Neuronal stem cell (in vitro differentiated cells): ENCODE results near the gene ZC3HAV1.
"Not testable (repeated sequence)": the region's sequence is repeated elsewhere in the genome, so short reads cannot be mapped to it uniquely, and the experiment has no call there.

ENCODE experiments used
- DNase-seq: peaks from one replicate; pipeline ENCODE4 v3.0.0-alpha.2; 2013; ENCODE audit warnings: low spot score
- H2AFZ ChIP-seq: one replicate; pipeline ENCODE4 v1.6.1; 2013; ENCODE audit warnings: mild to moderate bottlenecking, low read length, inconsistent platforms
- H2AK5ac ChIP-seq: 2 replicates; pipeline ENCODE4 v1.6.1; 2013; ENCODE audit warnings: low read depth, mild to moderate bottlenecking, inconsistent platforms, low read length, moderate library complexity, mixed read lengths
- H2BK120ac ChIP-seq: 2 replicates; pipeline ENCODE4 v1.6.1; 2013; ENCODE audit warnings: low read depth, mild to moderate bottlenecking, inconsistent platforms, low read length, moderate library complexity, mixed read lengths
- H2BK12ac ChIP-seq: one replicate; pipeline ENCODE4 v1.6.1; 2013; ENCODE audit warnings: low read length, inconsistent platforms
- H2BK15ac ChIP-seq: 2 replicates; pipeline ENCODE4 v1.6.1; 2013; ENCODE audit warnings: mild to moderate bottlenecking, low read length, inconsistent platforms, mixed read lengths
- H2BK5ac ChIP-seq: one replicate; pipeline ENCODE4 v1.6.1; 2013; ENCODE audit warnings: inconsistent platforms, mild to moderate bottlenecking, low read length, moderate library complexity
- H3K14ac ChIP-seq: one replicate; pipeline ENCODE4 v1.6.1; 2013; ENCODE audit warnings: low read length, inconsistent platforms
- H3K18ac ChIP-seq: 2 replicates; pipeline ENCODE4 v1.6.1; 2013; ENCODE audit warnings: low read length, inconsistent platforms
- H3K23ac ChIP-seq: 2 replicates; pipeline ENCODE4 v1.6.1; 2013; ENCODE audit warnings: low read depth, mild to moderate bottlenecking, mixed read lengths, low read length, inconsistent platforms; ENCODE audit not compliant: poor library complexity
- H3K27ac ChIP-seq: replicated peaks from 3 replicates; pipeline ENCODE4 v1.5.1; 2013; ENCODE audit warnings: low read length, inconsistent platforms
- H3K27me3 ChIP-seq, 3 experiments: 2 replicates each; pipeline ENCODE4 v1.6.1; 2013; ENCODE audit warnings: low read length in 3 of 3, mild to moderate bottlenecking in 2 of 3, inconsistent platforms in 1 of 3, low read depth in 1 of 3, mixed read lengths in 1 of 3, moderate library complexity in 1 of 3; ENCODE audit not compliant: control insufficient read depth in 3 of 3, insufficient read depth in 3 of 3
- H3K36me3 ChIP-seq, 2 donors: replicated peaks in 1 of 2; 2 replicates each; pipeline ENCODE4 v1.6.1; 2013; ENCODE audit warnings: low read length in 2 of 2; ENCODE audit not compliant: control insufficient read depth in 2 of 2, insufficient read depth in 2 of 2
- H3K4ac ChIP-seq: 2 replicates; pipeline ENCODE4 v1.6.1; 2013; ENCODE audit warnings: inconsistent platforms, mild to moderate bottlenecking, low read length, moderate library complexity
- H3K4me1 ChIP-seq, 2 donors: 1 replicate in 1 of 2; 2 replicates in 1 of 2; pipeline ENCODE4 v1.6.1; 2013; ENCODE audit warnings: low read length in 2 of 2, low read depth in 1 of 2; ENCODE audit not compliant: control insufficient read depth in 2 of 2, insufficient read depth in 1 of 2
- H3K4me2 ChIP-seq: one replicate; pipeline ENCODE4 v1.6.1; 2013; ENCODE audit warnings: mild to moderate bottlenecking, low read length, inconsistent platforms; ENCODE audit not compliant: insufficient read depth, poor library complexity, severe bottlenecking
- H3K4me3 ChIP-seq, 2 donors: 2 replicates each; pipeline ENCODE4 v1.5.1; 2013; ENCODE audit warnings: low read length in 2 of 2, mild to moderate bottlenecking in 2 of 2, inconsistent platforms in 1 of 2, moderate library complexity in 1 of 2
- H3K79me1 ChIP-seq: one replicate; pipeline ENCODE4 v1.6.1; 2013; ENCODE audit warnings: low read depth, mild to moderate bottlenecking, inconsistent platforms, low read length, moderate library complexity
- H3K9ac ChIP-seq: one replicate; pipeline ENCODE4 v1.6.1; 2013; ENCODE audit warnings: mild to moderate bottlenecking, low read depth, low read length, inconsistent platforms; ENCODE audit not compliant: poor library complexity
- H3K9me3 ChIP-seq, 2 donors: replicated peaks in 1 of 2; 2 replicates each; pipeline versions ENCODE3 to v1.6.1; 2013; ENCODE audit warnings: low read length in 2 of 2, mild to moderate bottlenecking in 2 of 2, inconsistent platforms in 1 of 2, low read depth in 1 of 2, mixed read lengths in 1 of 2, moderate library complexity in 1 of 2; ENCODE audit not compliant: control insufficient read depth in 2 of 2, insufficient read depth in 1 of 2
- H4K8ac ChIP-seq: one replicate; pipeline ENCODE4 v1.6.1; 2013; ENCODE audit warnings: low read depth, mild to moderate bottlenecking, inconsistent platforms, low read length, moderate library complexity
- H4K91ac ChIP-seq: one replicate; pipeline ENCODE4 v1.6.1; 2013; ENCODE audit warnings: low read length, low read depth, mild to moderate bottlenecking, inconsistent platforms; ENCODE audit not compliant: poor library complexity
- WGBS, 2 donors: extraction: QIAGEN DNeasy Blood & Tissue Kit; methylation state at CpG; one replicate each; pipeline ENCODE4 v1.1.7; 2013; ENCODE audit warnings: missing lambda C conversion rate in 2 of 2, mixed read lengths in 1 of 2; ENCODE audit not compliant: insufficient read length in 2 of 2, insufficient replicate concordance in 1 of 2; ENCODE audit errors: extremely low coverage in 2 of 2; 5-methylcytosine and 5-hydroxymethylcytosine counted together

Gene ZC3HAV1

DNA sequence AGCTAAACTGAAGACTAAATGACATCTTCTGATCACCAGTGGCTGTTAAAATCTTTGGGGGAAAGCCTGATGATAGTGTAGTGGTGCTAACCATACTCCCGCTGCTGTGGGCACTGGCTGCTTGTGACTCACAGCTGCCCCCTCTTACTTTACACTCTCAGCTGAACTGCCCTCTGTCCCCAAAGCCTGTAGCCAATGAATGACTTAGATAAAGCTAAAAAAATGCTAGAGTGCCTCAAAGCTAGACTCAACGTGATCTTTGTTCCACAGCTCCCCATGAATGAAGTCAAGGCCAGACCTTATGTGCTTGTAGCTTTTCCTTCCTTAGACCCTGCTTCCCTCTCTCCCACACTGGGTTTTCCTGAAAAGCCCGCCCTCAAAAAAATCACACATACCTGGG, 80.2 kb downstream of the ZC3HAV1 start:
- Histone ChIP-seq H2BK120ac (no peak overlapping the region), H2BK5ac (no peak overlapping the region), H3K36me3 (peaks cover 0 to 13% of the 10 kb centered on the region in 2 donors), H2AK5ac (no peak overlapping the region), H3K9me3 (peaks cover 0 to under 1% of the 10 kb centered on the region in 2 donors), H3K9ac (no peak overlapping the region), H3K14ac (no peak overlapping the region), H3K4me2 (no peak overlapping the region), H3K4me3 (no peak overlapping the region), H3K79me1 (no peaks in the 10 kb centered on the region), H4K91ac (no peak overlapping the region), H3K27me3 (peaks cover 0 to 11% (median 0%) of the 10 kb centered on the region in 3 experiments), H3K23ac (no peak overlapping the region), H2BK12ac (no peak overlapping the region), H2AFZ (no peak overlapping the region), H2BK15ac (no peak overlapping the region), H3K27ac (no peak overlapping the region), H4K8ac (no peak overlapping the region), H3K18ac (no peak overlapping the region), H3K4me1 (no peaks in the 10 kb centered on the region), H3K4ac (no peak overlapping the region)
- no CpG with 5 or more reads among the region's 3 CpGs for WGBS, 2 donors
- no peak for DNase-seq

DNA sequence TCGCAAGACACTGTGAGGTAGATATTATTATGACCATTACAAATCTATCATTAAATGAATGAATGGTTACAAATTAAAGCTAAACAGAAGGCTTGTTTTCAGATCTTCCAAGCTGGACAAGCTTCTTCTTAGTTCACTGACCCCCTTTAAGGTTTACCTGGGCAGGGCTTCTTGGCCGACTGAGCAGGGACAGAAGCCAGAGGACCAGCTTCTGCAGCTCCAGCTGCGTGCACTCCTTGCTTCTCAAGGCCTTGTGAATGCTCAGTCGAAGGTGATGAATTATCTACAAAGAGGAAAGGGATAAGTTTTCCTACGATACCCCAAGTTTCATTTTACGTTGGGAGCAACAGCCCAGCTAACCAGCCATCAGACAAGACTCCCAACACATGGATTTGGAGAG, 83.0 kb downstream of the ZC3HAV1 start:
- H3K9me3 ChIP-seq, result no peaks in the 10 kb centered on the region
- H3K4me1 ChIP-seq, result no peaks in the 10 kb centered on the region
- DNase-seq, result no peak
- H3K4ac ChIP-seq, result no peak overlapping the region
- H3K4me3 ChIP-seq, result no peak overlapping the region
- no peak overlapping the region for H2AK5ac ChIP-seq
- no peak overlapping the region for H2BK5ac ChIP-seq
- no CpG with 5 or more reads among the region's 6 CpGs for WGBS, 2 donors
- no peak overlapping the region for H3K18ac ChIP-seq
- no peak overlapping the region for H3K9ac ChIP-seq
- no peaks in the 10 kb centered on the region for H3K27me3 ChIP-seq
- H3K14ac ChIP-seq, result no peak overlapping the region
- H3K36me3 ChIP-seq, result peaks cover 0 to 11% of the 10 kb centered on the region in 2 donors
- H2BK120ac ChIP-seq, result no peak overlapping the region
- no peaks in the 10 kb centered on the region for H3K79me1 ChIP-seq
- no peak overlapping the region for H2AFZ ChIP-seq
- no peak overlapping the region for H3K4me2 ChIP-seq
- H4K8ac ChIP-seq, result no peak overlapping the region
- H4K91ac ChIP-seq, result no peak overlapping the region
- H3K27ac ChIP-seq, result no peak overlapping the region
- H2BK15ac ChIP-seq, result no peak overlapping the region
- H2BK12ac ChIP-seq, result no peak overlapping the region
- H3K23ac ChIP-seq, result no peak overlapping the region

- peaks cover 0 to 11% of the 10 kb centered on the region in 2 donors for H3K36me3 ChIP-seq
- H3K4ac ChIP-seq, H3K9ac ChIP-seq, DNase-seq, H3K14ac ChIP-seq, H3K4me3 ChIP-seq, H3K4me2 ChIP-seq, H2BK15ac ChIP-seq, H4K91ac ChIP-seq, H3K4me1 ChIP-seq, H3K23ac ChIP-seq, H2BK120ac ChIP-seq, H3K18ac ChIP-seq, H4K8ac ChIP-seq, H3K27me3 ChIP-seq, H2AK5ac ChIP-seq, H2BK5ac ChIP-seq, H3K79me1 ChIP-seq, H2BK12ac ChIP-seq, H2AFZ ChIP-seq, H3K27ac ChIP-seq, H3K9me3 ChIP-seq: not testable (repeated sequence)
- whole genome bisulfite sequencing, 2 donors, result no CpG with 5 or more reads among the region's 5 CpGs
Observed at GRCh38 chr7:139025861-139026260, 83.7 kb downstream of the ZC3HAV1 start.

- Histone ChIP-seq H2BK12ac (no peak overlapping the region), H3K9me3 (no peaks in the 10 kb centered on the region), H3K4me3 (no peak overlapping the region), H3K27me3 (no peaks in the 10 kb centered on the region), H2BK5ac (no peak overlapping the region), H3K27ac (no peak overlapping the region), H3K36me3 (peaks cover 0 to 9% of the 10 kb centered on the region in 2 donors), H3K14ac (no peak overlapping the region), H2BK15ac (no peak overlapping the region), H3K79me1 (no peaks in the 10 kb centered on the region), H3K23ac (no peak overlapping the region), H3K9ac (no peak overlapping the region), H2AFZ (no peak overlapping the region), H2BK120ac (no peak overlapping the region), H3K18ac (no peak overlapping the region), H3K4me1 (peaks cover 0 to 7% of the 10 kb centered on the region in 2 donors), H3K4ac (no peak overlapping the region), H4K8ac (no peak overlapping the region), H4K91ac (no peak overlapping the region), H2AK5ac (no peak overlapping the region), H3K4me2 (no peak overlapping the region)
- DNase-seq, result no peak
- no CpG with 5 or more reads among the region's 5 CpGs for WGBS, 2 donors
Observed at GRCh38 chr7:139023076-139023475, 86.4 kb downstream of the ZC3HAV1 start.
